Mesenchymal stem cell (in vitro differentiated cells and primary cell): ENCODE measurements around the gene PRIM2.
A peak's percentile ranks its signal among the peaks of the same experiment; 100 is the strongest.
"Not testable (repeated sequence)": the region's sequence is repeated elsewhere in the genome, so short reads cannot be mapped to it uniquely, and the experiment has no call there.

Experiments
- DNase-seq: peaks from one replicate; pipeline ENCODE4 v3.0.0-alpha.2; 2013
- H2AFZ ChIP-seq: one replicate; pipeline ENCODE4 v1.6.1; 2013; ENCODE audit warnings: low read depth, mild to moderate bottlenecking, control low read depth, inconsistent platforms, low read length, moderate library complexity
- H2AK5ac ChIP-seq: 2 replicates; pipeline ENCODE4 v1.6.1; 2013; ENCODE audit warnings: low read length, moderate library complexity, mild to moderate bottlenecking, inconsistent platforms; ENCODE audit not compliant: severe bottlenecking
- H2BK120ac ChIP-seq: one replicate; pipeline ENCODE4 v1.6.1; 2013; ENCODE audit warnings: low read depth, mild to moderate bottlenecking, inconsistent platforms, low read length, moderate library complexity
- H2BK12ac ChIP-seq, 2 experiments: one replicate each; pipeline ENCODE4 v1.6.1; 2013; ENCODE audit warnings: inconsistent platforms in 2 of 2, low read length in 2 of 2, mild to moderate bottlenecking in 2 of 2, moderate library complexity in 2 of 2, control low read depth in 1 of 2
- H2BK15ac ChIP-seq: one replicate; pipeline ENCODE4 v1.6.1; 2013; ENCODE audit warnings: mild to moderate bottlenecking, low read depth, inconsistent platforms; ENCODE audit not compliant: poor library complexity, severe bottlenecking
- H2BK5ac ChIP-seq: 2 replicates; pipeline ENCODE4 v1.6.1; 2013; ENCODE audit warnings: low read depth, mild to moderate bottlenecking, low read length, control low read depth, inconsistent platforms; ENCODE audit not compliant: poor library complexity, severe bottlenecking
- H3K14ac ChIP-seq, 2 experiments: one replicate each; pipeline ENCODE4 v1.6.1; 2013; ENCODE audit warnings: inconsistent platforms in 2 of 2, low read length in 2 of 2, control low read depth in 1 of 2, mild to moderate bottlenecking in 1 of 2, moderate library complexity in 1 of 2
- H3K18ac ChIP-seq, 2 experiments: one replicate each; pipeline ENCODE4 v1.6.1; 2013; ENCODE audit warnings: inconsistent platforms in 2 of 2, low read length in 2 of 2, control low read depth in 1 of 2, low read depth in 1 of 2, mild to moderate bottlenecking in 1 of 2
- H3K23ac ChIP-seq, 2 experiments: one replicate each; pipeline ENCODE4 v1.6.1; 2013; ENCODE audit warnings: inconsistent platforms in 2 of 2, low read length in 2 of 2, mild to moderate bottlenecking in 2 of 2, moderate library complexity in 2 of 2, control low read depth in 1 of 2
- H3K27ac ChIP-seq: 2 replicates; pipeline ENCODE4 v1.5.1; 2013; ENCODE audit warnings: mild to moderate bottlenecking, moderate library complexity, low read length, control low read depth, inconsistent platforms; ENCODE audit not compliant: poor library complexity, severe bottlenecking
- H3K27me3 ChIP-seq, 2 experiments: 2 replicates each; pipeline versions ENCODE4 v1.6.1 to v1.7.0; 2013; ENCODE audit warnings: low read length in 2 of 2, mild to moderate bottlenecking in 2 of 2, moderate library complexity in 2 of 2, control low read depth in 1 of 2, inconsistent platforms in 1 of 2; ENCODE audit not compliant: control insufficient read depth in 1 of 2, insufficient read depth in 1 of 2
- H3K36me3 ChIP-seq, 2 experiments: 2 replicates each; pipeline versions ENCODE4 v1.6.1 to v1.7.0; 2013; ENCODE audit warnings: low read length in 2 of 2, control low read depth in 1 of 2, inconsistent platforms in 1 of 2, low read depth in 1 of 2, mild to moderate bottlenecking in 1 of 2; ENCODE audit not compliant: insufficient read depth in 2 of 2, control insufficient read depth in 1 of 2
- H3K4ac ChIP-seq, 2 experiments: one replicate each; pipeline ENCODE4 v1.6.1; 2013; ENCODE audit warnings: inconsistent platforms in 2 of 2, low read length in 2 of 2, mild to moderate bottlenecking in 2 of 2, moderate library complexity in 2 of 2, control low read depth in 1 of 2, low read depth in 1 of 2
- H3K4me1 ChIP-seq: 2 replicates; pipeline ENCODE4 v1.6.1; 2013; ENCODE audit warnings: low read depth, low read length, control low read depth; ENCODE audit not compliant: control insufficient read depth, insufficient read depth
- H3K4me2 ChIP-seq: 2 replicates; pipeline ENCODE4 v1.6.1; 2013; ENCODE audit warnings: low read length, mild to moderate bottlenecking, inconsistent platforms; ENCODE audit not compliant: poor library complexity, severe bottlenecking
- H3K4me3 ChIP-seq, 2 experiments: 2 replicates each; pipeline versions ENCODE4 v1.5.1 to v1.7.0; 2013; ENCODE audit warnings: low read length in 2 of 2, mild to moderate bottlenecking in 2 of 2, control low read depth in 1 of 2, low read depth in 1 of 2; ENCODE audit not compliant: insufficient read depth in 1 of 2
- H3K79me1 ChIP-seq: replicated peaks from 2 replicates; pipeline ENCODE4 v1.6.1; 2013; ENCODE audit warnings: mild to moderate bottlenecking, control low read depth, low read length, inconsistent platforms; ENCODE audit not compliant: poor library complexity, severe bottlenecking
- H3K9ac ChIP-seq: 2 replicates; pipeline ENCODE4 v1.7.0; 2013; ENCODE audit warnings: mild to moderate bottlenecking, low read length, moderate library complexity
- H3K9me3 ChIP-seq: 2 replicates; pipeline ENCODE4 v1.7.0; 2013; ENCODE audit warnings: mild to moderate bottlenecking, low read length; ENCODE audit not compliant: control insufficient read depth
- H4K8ac ChIP-seq: one replicate; pipeline ENCODE4 v1.6.1; 2013; ENCODE audit warnings: inconsistent platforms, mild to moderate bottlenecking, low read length, moderate library complexity
- H4K91ac ChIP-seq: one replicate; pipeline ENCODE4 v1.6.1; 2013; ENCODE audit warnings: mild to moderate bottlenecking, low read length, inconsistent platforms
- WGBS: methylation state at CpG from one replicate; pipeline ENCODE4 v1.1.7; 2013; ENCODE audit warnings: mixed read lengths; 5-methylcytosine and 5-hydroxymethylcytosine counted together

Gene PRIM2

DNA sequence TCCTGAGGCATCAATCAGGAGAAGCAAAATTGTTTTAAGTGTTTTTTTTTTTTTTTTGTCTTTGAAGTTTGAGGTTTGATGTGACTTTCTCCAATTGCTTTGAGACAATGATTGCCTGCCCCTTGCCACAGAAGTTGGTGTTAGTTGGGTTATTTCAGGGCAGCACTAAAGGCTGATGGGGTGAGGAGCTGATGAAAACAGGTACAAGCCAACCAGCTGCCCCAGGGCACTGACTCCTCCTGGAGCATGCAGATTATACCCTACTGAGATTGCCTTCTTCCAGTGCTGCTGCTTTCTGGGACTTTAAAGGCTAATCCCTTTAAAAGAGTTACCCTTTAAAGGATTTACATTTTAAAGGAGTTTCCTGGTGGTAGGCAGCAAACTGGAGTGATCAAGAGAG is 172.5 kb downstream of the PRIM2 start:
- H3K9ac ChIP-seq, H2BK120ac ChIP-seq, H3K4me2 ChIP-seq, H2AK5ac ChIP-seq, DNase-seq, H4K91ac ChIP-seq, H3K79me1 ChIP-seq, H2BK5ac ChIP-seq, H3K27ac ChIP-seq, H3K14ac ChIP-seq, H2AFZ ChIP-seq, H3K4me1 ChIP-seq, H2BK12ac ChIP-seq, H3K4ac ChIP-seq, H3K18ac ChIP-seq, H3K4me3 ChIP-seq, H3K9me3 ChIP-seq, H4K8ac ChIP-seq, H3K23ac ChIP-seq, H2BK15ac ChIP-seq, H3K36me3 ChIP-seq, H3K27me3 ChIP-seq: not testable (repeated sequence)

DNA sequence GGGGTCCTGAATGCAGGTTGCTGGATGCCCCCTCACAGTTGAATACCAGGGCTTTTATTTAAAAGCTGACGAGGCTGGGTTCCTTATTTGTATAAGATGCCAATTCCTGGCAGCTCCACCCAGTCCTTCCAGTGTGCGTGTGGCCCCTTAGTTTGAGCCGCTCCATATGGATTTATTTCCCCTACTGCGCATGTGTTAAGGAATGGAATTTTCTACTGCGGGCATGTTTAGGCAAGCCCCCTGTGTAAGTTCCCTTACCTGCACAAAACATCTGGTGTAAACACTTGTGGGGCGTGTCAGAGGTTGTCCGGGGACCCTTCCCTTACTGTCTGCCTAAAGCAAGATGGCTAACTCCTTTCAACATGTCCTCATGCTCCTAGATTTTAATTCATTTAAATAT is 174.4 kb downstream of the PRIM2 start:
- H3K4ac ChIP-seq, H3K27ac ChIP-seq, H4K8ac ChIP-seq, DNase-seq, H4K91ac ChIP-seq, H3K9ac ChIP-seq, H3K79me1 ChIP-seq, H2BK12ac ChIP-seq, H3K18ac ChIP-seq, H3K4me2 ChIP-seq, H3K9me3 ChIP-seq, H2BK120ac ChIP-seq, H3K4me3 ChIP-seq, H3K4me1 ChIP-seq, H2BK15ac ChIP-seq, H2AFZ ChIP-seq, H3K14ac ChIP-seq, H3K23ac ChIP-seq, H3K27me3 ChIP-seq, H2AK5ac ChIP-seq, H3K36me3 ChIP-seq, H2BK5ac ChIP-seq: not testable (repeated sequence)
- 100% methylated on average over 3 of the region's 7 CpGs for WGBS

- not testable (repeated sequence) for H2AFZ ChIP-seq, H3K14ac ChIP-seq, H2BK120ac ChIP-seq, H3K4me1 ChIP-seq, H3K23ac ChIP-seq, DNase-seq, H3K4ac ChIP-seq, H3K18ac ChIP-seq, H3K9ac ChIP-seq, H2BK12ac ChIP-seq, H3K4me2 ChIP-seq, H3K36me3 ChIP-seq, H3K79me1 ChIP-seq, H2AK5ac ChIP-seq, H4K91ac ChIP-seq, H3K4me3 ChIP-seq, H4K8ac ChIP-seq, H2BK5ac ChIP-seq, H3K27me3 ChIP-seq, H2BK15ac ChIP-seq, H3K9me3 ChIP-seq, H3K27ac ChIP-seq
- WGBS = 100% methylated on average over 1 of the region's 2 CpGs
These were observed 178.8 kb downstream of the PRIM2 start for GRCh38 chr6:57496251-57496650.

DNA sequence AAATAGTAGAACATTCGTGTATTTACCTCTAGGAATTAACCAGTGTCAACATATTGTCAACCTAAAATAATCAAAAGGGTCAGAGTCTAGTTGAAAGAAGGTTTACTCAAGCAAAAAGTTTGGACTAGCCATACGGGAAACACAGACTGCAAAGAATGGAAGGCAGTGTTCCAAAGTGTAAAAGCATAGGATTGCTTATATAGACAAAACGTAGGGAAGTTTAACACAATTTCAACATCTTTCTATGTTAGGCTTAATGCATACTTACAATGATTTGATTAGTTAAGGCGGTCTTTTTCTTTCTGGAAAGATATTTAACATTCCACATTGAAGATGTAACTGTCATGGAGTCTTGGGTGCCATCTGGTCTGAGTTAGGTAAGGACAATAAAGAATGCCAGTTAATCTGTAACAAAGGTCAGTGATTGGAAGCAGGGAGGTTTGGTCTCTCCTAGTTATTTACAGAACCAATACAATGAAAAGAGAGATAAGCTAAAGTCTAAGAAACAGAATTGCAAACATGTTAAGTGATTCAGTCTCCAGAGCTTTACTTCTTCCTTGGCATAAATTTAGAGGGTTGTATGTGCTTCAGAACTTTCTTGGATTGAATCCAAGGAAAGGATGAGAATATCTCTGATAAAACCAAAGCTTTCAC is 183.1 kb downstream of the PRIM2 start:
- not testable (repeated sequence) for H4K8ac ChIP-seq, H4K91ac ChIP-seq, H3K4me2 ChIP-seq, H2BK5ac ChIP-seq, H3K79me1 ChIP-seq, H2AK5ac ChIP-seq, H3K4me3 ChIP-seq, H2BK12ac ChIP-seq, H3K14ac ChIP-seq, H3K9me3 ChIP-seq, H2BK15ac ChIP-seq, H3K27me3 ChIP-seq, H3K23ac ChIP-seq, H2AFZ ChIP-seq, H3K27ac ChIP-seq, H3K36me3 ChIP-seq, H3K4me1 ChIP-seq, H2BK120ac ChIP-seq, H3K18ac ChIP-seq, H3K4ac ChIP-seq
- 78% methylated on average over 2 of the region's 4 CpGs for WGBS
- peak; percentile 17 for DNase-seq
- H3K9ac ChIP-seq = peak overlapping the region; percentile 22
